CD4-positive, alpha-beta memory T cell (primary cell): ENCODE measurements around the gene TTLL11. TPM values are rescaled to one million over a fixed set of nuclear protein-coding genes. Genes with fewer than 3 reads are reported as not detected.
"Not testable (repeated sequence)": the region's sequence is repeated elsewhere in the genome, so short reads cannot be mapped to it uniquely, and the experiment has no call there.

Experiments
- CTCF ChIA-PET: fragments of 350-600 bp; sonication (Branson Sonifier 250); formaldehyde crosslinking; loops from one replicate; lab custom pipeline; 2021; ENCODE audit warnings: inconsistent platforms; ENCODE audit not compliant: partially characterized antibody; lab: Charles Lee
- POLR2A ChIA-PET: fragments of 350-600 bp; sonication (Branson Sonifier 250); formaldehyde crosslinking; loops from one replicate; lab custom pipeline; 2021; ENCODE audit not compliant: partially characterized antibody; lab: Charles Lee
- DNase-seq, 5 donors: peaks; one replicate each; pipeline versions ENCODE4 v3.0.0 to v3.0.0-alpha.2; 2020 to 2022; ENCODE audit warnings: mixed read lengths in 1 of 5
- H3K27ac ChIP-seq: one replicate; pipeline ENCODE4 v1.7.0; 2013; ENCODE audit warnings: low read depth, low read length
- H3K27me3 ChIP-seq: 2 replicates; pipeline ENCODE4 v1.7.0; 2013; ENCODE audit warnings: mild to moderate bottlenecking, low read length, moderate library complexity; ENCODE audit not compliant: insufficient read depth
- H3K36me3 ChIP-seq: 2 replicates; pipeline ENCODE4 v1.7.0; 2013; ENCODE audit warnings: mild to moderate bottlenecking, low read length, moderate library complexity; ENCODE audit not compliant: insufficient read depth
- H3K4me1 ChIP-seq: 2 replicates; pipeline ENCODE4 v1.7.0; 2013; ENCODE audit warnings: mild to moderate bottlenecking, low read length, moderate library complexity; ENCODE audit not compliant: insufficient read depth
- H3K4me3 ChIP-seq, 2 donors: one replicate each; pipeline ENCODE4 v1.7.0; 2013; ENCODE audit warnings: low read length in 2 of 2, mild to moderate bottlenecking in 1 of 2
- H3K9me3 ChIP-seq, 2 donors: one replicate each; pipeline ENCODE4 v1.7.0; 2013; ENCODE audit warnings: low read length in 2 of 2, control low read depth in 1 of 2; ENCODE audit not compliant: control insufficient read depth in 1 of 2
- H3K27ac Mint-ChIP-seq, 7 donors: one replicate each; pipeline ENCODE4 v1.8.0; 2020 to 2021; ENCODE audit warnings: mixed read lengths in 7 of 7, mild to moderate bottlenecking in 6 of 7, inconsistent platforms in 3 of 7, moderate library complexity in 3 of 7
- H3K27me3 Mint-ChIP-seq, 2 donors: one replicate each; pipeline ENCODE4 v1.8.0; 2020 to 2021; ENCODE audit warnings: mixed read lengths in 2 of 2
- H3K36me3 Mint-ChIP-seq, 2 donors: one replicate each; pipeline ENCODE4 v1.8.0; 2020 to 2021; ENCODE audit warnings: mixed read lengths in 2 of 2, inconsistent platforms in 1 of 2, mild to moderate bottlenecking in 1 of 2
- H3K4me1 Mint-ChIP-seq, 4 donors: one replicate each; pipeline ENCODE4 v1.8.0; 2020 to 2021; ENCODE audit warnings: mixed read lengths in 4 of 4, mild to moderate bottlenecking in 1 of 4
- H3K4me3 Mint-ChIP-seq, 8 donors: one replicate each; pipeline ENCODE4 v1.8.0; 2020 to 2021; ENCODE audit warnings: mixed read lengths in 8 of 8, mild to moderate bottlenecking in 7 of 8, moderate library complexity in 6 of 8, inconsistent platforms in 3 of 8
- H3K9me3 Mint-ChIP-seq, 8 donors: one replicate each; pipeline ENCODE4 v1.8.0; 2020 to 2021; ENCODE audit warnings: mixed read lengths in 8 of 8, mild to moderate bottlenecking in 5 of 8, inconsistent platforms in 3 of 8, moderate library complexity in 1 of 8
- intact Hi-C: fragments of 100-400 bp; cut with micrococcal nuclease; formaldehyde crosslinking; loops from one replicate; pipeline ENCODE4 v1.15.1; 2023
- polyA plus RNA-seq, 2 donors: library from polyadenylated mRNA; unstranded; fragments of 300-500 nt; fragmentation: Illumina TruSeq; gene quantifications; one replicate each; pipeline ENCODE4 v1.2.3, GENCODE V29; 2021
- total RNA-seq, 2 experiments: library from RNA; stranded (reverse); gene quantifications; one replicate each; pipeline ENCODE4 v1.2.3, GENCODE V29; 2021

TTLL11 gene
- total and polyA plus RNA-seq, 4 experiments from 2014 or later, result 2.7 to 7.8 (median 3.1) TPM

DNA sequence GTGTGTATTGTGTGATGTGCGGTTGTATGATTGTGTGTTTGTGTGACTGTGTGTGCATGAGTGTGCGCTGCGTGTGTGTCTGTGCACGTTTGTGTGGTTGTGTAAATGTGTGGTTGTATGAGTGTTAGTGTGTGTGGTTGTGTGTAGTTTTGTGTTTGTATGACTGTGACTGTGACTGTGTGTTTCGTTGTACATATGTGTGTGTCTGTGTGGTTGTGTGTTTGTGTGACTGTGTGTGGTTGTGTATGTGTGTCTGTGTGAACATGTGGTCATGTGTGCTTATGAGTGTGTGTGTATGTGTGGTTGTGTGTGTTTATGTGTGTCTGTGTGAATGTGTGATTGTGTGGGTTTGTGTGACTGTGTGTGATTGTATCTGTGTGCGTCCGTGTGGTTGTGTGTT, 197.8 kb downstream of the TTLL11 start:
- CTCF ChIA-PET, result no interaction called here

GRCh38 chr9:121894380-121894779, 198.7 kb downstream of the TTLL11 start:
- H3K27ac ChIP-seq, H3K9me3 ChIP-seq, H3K4me1 Mint-ChIP-seq, H3K4me3 ChIP-seq, POLR2A ChIA-PET, H3K27ac Mint-ChIP-seq, H3K27me3 Mint-ChIP-seq, H3K9me3 Mint-ChIP-seq, H3K36me3 Mint-ChIP-seq, intact Hi-C loops, H3K4me3 Mint-ChIP-seq, H3K36me3 ChIP-seq, H3K4me1 ChIP-seq, H3K27me3 ChIP-seq, DNase-seq, CTCF ChIA-PET: not testable (repeated sequence)

More for the DNA sequence above, 197.8 kb downstream of the TTLL11 start:
- no peak for DNase-seq
- no peak overlapping the region for H3K4me3 Mint-ChIP-seq
- intact Hi-C loops, result no loop called here
- Histone ChIP-seq H3K27ac (no peak overlapping the region), H3K4me3 (no peak overlapping the region), H3K4me1 (no peaks in the 10 kb centered on the region), H3K9me3 (no peaks in the 10 kb centered on the region), H3K27me3 (no peaks in the 10 kb centered on the region), H3K36me3 (no peaks in the 10 kb centered on the region)
- no peak overlapping the region for H3K27ac Mint-ChIP-seq
- no peaks in the 10 kb centered on the region for H3K4me1 Mint-ChIP-seq
- H3K27me3 Mint-ChIP-seq, result no peaks in the 10 kb centered on the region
- POLR2A ChIA-PET, result no interaction called here
- no peaks in the 10 kb centered on the region for H3K36me3 Mint-ChIP-seq
- H3K9me3 Mint-ChIP-seq, result peaks cover 0 to 3% (median under 1%) of the 10 kb centered on the region in 8 donors

DNA sequence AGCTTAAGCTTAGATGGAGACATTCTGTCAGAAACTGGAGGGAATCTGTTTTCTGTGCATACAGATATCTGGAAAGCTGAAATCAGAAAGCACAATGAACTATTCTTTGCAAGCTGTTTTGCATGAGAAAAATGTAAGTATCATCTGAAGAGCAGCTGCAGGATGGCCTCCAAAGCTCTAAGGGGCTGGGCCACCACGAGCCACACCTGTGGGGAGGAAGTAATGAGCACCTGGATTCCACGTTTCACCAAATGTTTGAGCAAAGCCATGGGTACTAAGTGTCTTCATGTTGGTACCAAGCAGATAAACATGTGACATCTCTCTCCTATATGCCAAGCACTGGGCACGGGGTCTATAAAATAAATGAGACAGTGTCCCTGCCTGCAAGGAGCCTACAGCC, 199.3 kb downstream of the TTLL11 start:
- intact Hi-C loops, result no loop called here
- H3K9me3 Mint-ChIP-seq, result no peaks in the 10 kb centered on the region
- Histone ChIP-seq H3K27ac (no peak overlapping the region), H3K4me3 (no peak overlapping the region), H3K4me1 (no peaks in the 10 kb centered on the region), H3K9me3 (no peaks in the 10 kb centered on the region), H3K36me3 (no peaks in the 10 kb centered on the region), H3K27me3 (no peaks in the 10 kb centered on the region)
- ChIA-PET POLR2A (no interaction called here), CTCF (no interaction called here)
- no peak for DNase-seq
- H3K36me3 Mint-ChIP-seq, result no peaks in the 10 kb centered on the region
- H3K4me3 Mint-ChIP-seq, result no peak overlapping the region
- no peaks in the 10 kb centered on the region for H3K27me3 Mint-ChIP-seq
- H3K27ac Mint-ChIP-seq, result no peak overlapping the region
- H3K4me1 Mint-ChIP-seq, result no peaks in the 10 kb centered on the region

GRCh38 chr9:121892706-121893105, 200.4 kb downstream of the TTLL11 start:
- no peaks in the 10 kb centered on the region for H3K9me3 ChIP-seq
- Mint-ChIP-seq H3K4me3 (no peak overlapping the region), H3K27me3 (no peaks in the 10 kb centered on the region), H3K4me1 (no peaks in the 10 kb centered on the region), H3K36me3 (no peaks in the 10 kb centered on the region), H3K9me3 (no peaks in the 10 kb centered on the region), H3K27ac (peak overlapping the region in 1 of 7 donors; percentile 32)
- H3K4me1 ChIP-seq, result no peaks in the 10 kb centered on the region
- ChIA-PET CTCF (no interaction called here), POLR2A (no interaction called here)
- no peaks in the 10 kb centered on the region for H3K36me3 ChIP-seq
- intact Hi-C loops, result no loop called here
- no peak overlapping the region for H3K4me3 ChIP-seq
- DNase-seq, result no peak
- H3K27me3 ChIP-seq, result no peaks in the 10 kb centered on the region
- no peak overlapping the region for H3K27ac ChIP-seq

DNA sequence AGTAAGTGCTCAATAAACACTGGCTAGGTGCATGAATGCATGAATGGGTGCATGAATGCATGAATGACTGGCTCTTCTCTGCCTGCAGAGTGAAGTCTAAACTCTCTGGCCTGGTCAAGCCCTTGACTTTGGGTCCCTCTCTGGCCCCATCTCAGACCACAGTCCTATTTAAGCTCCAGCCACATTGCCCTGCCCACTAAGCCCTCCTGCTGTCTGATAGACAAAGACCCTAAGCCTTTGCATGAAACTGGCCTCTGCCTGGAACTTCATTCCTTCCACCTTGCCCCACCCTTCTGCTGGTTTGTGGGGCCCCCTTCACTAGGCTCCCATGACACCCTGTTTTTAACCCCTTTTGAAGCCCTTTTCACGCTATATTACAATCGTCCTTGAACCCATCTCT, 202.4 kb downstream of the TTLL11 start:
- no peaks in the 10 kb centered on the region for H3K27me3 Mint-ChIP-seq
- intact Hi-C loops, result no loop called here
- H3K4me3 ChIP-seq, result no peak overlapping the region

GRCh38 chr9:121889990-121890563, 203.0 kb downstream of the TTLL11 start:
- ChIA-PET CTCF (no interaction called here), POLR2A (no interaction called here)
- intact Hi-C loops, result no loop called here
- H3K4me1 ChIP-seq, result no peaks in the 10 kb centered on the region
- Mint-ChIP-seq H3K27ac (no peak overlapping the region), H3K9me3 (no peaks in the 10 kb centered on the region), H3K4me3 (no peak overlapping the region), H3K36me3 (no peaks in the 10 kb centered on the region), H3K27me3 (no peaks in the 10 kb centered on the region), H3K4me1 (no peaks in the 10 kb centered on the region)
- H3K4me3 ChIP-seq, result no peak overlapping the region
- H3K36me3 ChIP-seq, result no peaks in the 10 kb centered on the region
- H3K27me3 ChIP-seq, result no peaks in the 10 kb centered on the region
- H3K9me3 ChIP-seq, result no peaks in the 10 kb centered on the region
- H3K27ac ChIP-seq, result no peak overlapping the region
- no peak for DNase-seq

More for the DNA sequence above, 202.4 kb downstream of the TTLL11 start:
- CTCF ChIA-PET, result no interaction called here
- no peaks in the 10 kb centered on the region for H3K4me1 Mint-ChIP-seq
- no peaks in the 10 kb centered on the region for H3K9me3 ChIP-seq
- POLR2A ChIA-PET, result no interaction called here
- H3K9me3 Mint-ChIP-seq, result no peaks in the 10 kb centered on the region
- no peak for DNase-seq
- no peak overlapping the region for H3K27ac ChIP-seq
- no peak overlapping the region for H3K4me3 Mint-ChIP-seq
- no peak overlapping the region for H3K27ac Mint-ChIP-seq
- H3K4me1 ChIP-seq, result no peaks in the 10 kb centered on the region
- H3K36me3 Mint-ChIP-seq, result no peaks in the 10 kb centered on the region
- no peaks in the 10 kb centered on the region for H3K27me3 ChIP-seq
- H3K36me3 ChIP-seq, result no peaks in the 10 kb centered on the region

DNA sequence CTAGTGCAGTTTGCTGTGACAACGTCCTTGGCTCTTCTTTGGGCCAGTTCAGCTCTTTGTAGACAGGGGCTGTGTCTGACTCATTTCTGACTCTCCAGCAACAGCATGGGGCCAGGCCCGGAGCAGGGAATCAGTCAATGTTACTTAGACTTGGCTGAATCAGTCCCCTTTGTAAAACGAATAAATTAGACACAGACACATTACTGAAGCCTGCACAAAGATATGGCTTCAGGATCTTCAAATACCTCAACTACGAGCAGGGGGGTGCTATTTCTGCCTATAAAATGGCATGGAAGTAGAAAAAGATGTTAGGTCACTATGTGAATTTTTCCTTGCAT, 204.7 kb downstream of the TTLL11 start:
- no peaks in the 10 kb centered on the region for H3K36me3 Mint-ChIP-seq
- intact Hi-C loops, result no loop called here
- POLR2A ChIA-PET, result no interaction called here

More for the DNA sequence above, 204.7 kb downstream of the TTLL11 start:
- no peak overlapping the region for H3K27ac Mint-ChIP-seq
- no peak overlapping the region for H3K4me3 ChIP-seq
- H3K27me3 ChIP-seq, result no peaks in the 10 kb centered on the region
- no peaks in the 10 kb centered on the region for H3K9me3 ChIP-seq
- CTCF ChIA-PET, result no interaction called here
- H3K4me1 Mint-ChIP-seq, result no peaks in the 10 kb centered on the region
- DNase-seq, result no peak
- no peaks in the 10 kb centered on the region for H3K9me3 Mint-ChIP-seq
- H3K4me3 Mint-ChIP-seq, result no peak overlapping the region
- H3K4me1 ChIP-seq, result no peaks in the 10 kb centered on the region
- H3K27me3 Mint-ChIP-seq, result no peaks in the 10 kb centered on the region
- no peaks in the 10 kb centered on the region for H3K36me3 ChIP-seq
- no peak overlapping the region for H3K27ac ChIP-seq
